Endodermal cell (in vitro differentiated cells): ENCODE data around the gene MROH7. TPM values are rescaled to one million over a fixed set of nuclear protein-coding genes. Genes with fewer than 3 reads are reported as not detected.

ENCODE experiments used
- DNase-seq: peaks from one replicate; pipeline ENCODE4 v3.0.0-alpha.2; 2017
- H3K27ac ChIP-seq: 2 replicates; pipeline ENCODE4 v1.5.1; 2013; ENCODE audit warnings: mild to moderate bottlenecking, low read depth, low read length, moderate library complexity
- H3K27me3 ChIP-seq: 2 replicates; pipeline ENCODE4 v1.6.1; 2013; ENCODE audit warnings: mild to moderate bottlenecking, low read length, moderate library complexity; ENCODE audit not compliant: insufficient read depth, control insufficient read depth, poor library complexity, severe bottlenecking
- H3K36me3 ChIP-seq: 2 replicates; pipeline ENCODE4 v1.7.0; 2013; ENCODE audit warnings: mild to moderate bottlenecking, low read length, moderate library complexity; ENCODE audit not compliant: control insufficient read depth, insufficient read depth
- H3K4me1 ChIP-seq: one replicate; pipeline ENCODE4 v1.7.0; 2013; ENCODE audit warnings: low read length; ENCODE audit not compliant: control insufficient read depth, insufficient read depth
- H3K4me3 ChIP-seq: 2 replicates; pipeline ENCODE4 v1.5.1; 2013; ENCODE audit warnings: mild to moderate bottlenecking, low read length, moderate library complexity
- H3K9ac ChIP-seq: 2 replicates; pipeline ENCODE4 v1.6.1; 2013; ENCODE audit warnings: mild to moderate bottlenecking, low read length, moderate library complexity; ENCODE audit not compliant: poor library complexity, severe bottlenecking; ENCODE audit errors: extremely low read depth
- H3K9me3 ChIP-seq: 2 replicates; pipeline ENCODE4 v1.6.1; 2013; ENCODE audit warnings: mild to moderate bottlenecking, low read length, moderate library complexity; ENCODE audit not compliant: control insufficient read depth
- H3K27ac Mint-ChIP-seq: 2 replicates; pipeline ENCODE4 v1.8.0; 2020; ENCODE audit warnings: mixed read lengths
- H3K27me3 Mint-ChIP-seq: 2 replicates; pipeline ENCODE4 v1.8.0; 2021; ENCODE audit warnings: mild to moderate bottlenecking, mixed read lengths; ENCODE audit not compliant: insufficient read depth
- H3K36me3 Mint-ChIP-seq: 2 replicates; pipeline ENCODE4 v1.8.0; 2020; ENCODE audit warnings: low read depth, mixed read lengths
- H3K4me1 Mint-ChIP-seq: 2 replicates; pipeline ENCODE4 v1.8.0; 2020; ENCODE audit warnings: mixed read lengths
- H3K4me3 Mint-ChIP-seq: 2 replicates; pipeline ENCODE4 v1.8.0; 2020; ENCODE audit warnings: mild to moderate bottlenecking, moderate library complexity, mixed read lengths
- H3K9me3 Mint-ChIP-seq: 2 replicates; pipeline ENCODE4 v1.8.0; 2020; ENCODE audit warnings: mild to moderate bottlenecking, mixed read lengths
- WGBS, 2 experiments: methylation state at CpG; one replicate each; pipeline versions ENCODE4 v1.1.5 to v1.1.7; 2013; ENCODE audit warnings: missing lambda C conversion rate in 2 of 2, mixed read lengths in 1 of 2; ENCODE audit not compliant: insufficient coverage in 1 of 2, insufficient read length in 1 of 2; 5-methylcytosine and 5-hydroxymethylcytosine counted together
- total RNA-seq, 2 donors: library from RNA; stranded (reverse); fragmentation: NEBNext Ultra II Directional in 1 of 2; extraction: Animal tissue kit (Norgen Biotek cat#: 25700) in 1 of 2; gene quantifications; 2 replicates in 1 of 2; 3 replicates in 1 of 2; pipeline ENCODE4 v1.2.1, GENCODE V29; 2021
- TF ChIP-seq, protein P1 (sequence below): fragments of 200-600 bp; sonication (generic); conservative IDR thresholded peaks from 2 replicates; pipeline ENCODE4 v1.5.0; 2021; ENCODE audit warnings: antibody characterized with exemption, mild to moderate bottlenecking

The MROH7 gene
- total RNA-seq, 2 donors from 2014 or later, result 0.46 to 1.4 TPM

DNA sequence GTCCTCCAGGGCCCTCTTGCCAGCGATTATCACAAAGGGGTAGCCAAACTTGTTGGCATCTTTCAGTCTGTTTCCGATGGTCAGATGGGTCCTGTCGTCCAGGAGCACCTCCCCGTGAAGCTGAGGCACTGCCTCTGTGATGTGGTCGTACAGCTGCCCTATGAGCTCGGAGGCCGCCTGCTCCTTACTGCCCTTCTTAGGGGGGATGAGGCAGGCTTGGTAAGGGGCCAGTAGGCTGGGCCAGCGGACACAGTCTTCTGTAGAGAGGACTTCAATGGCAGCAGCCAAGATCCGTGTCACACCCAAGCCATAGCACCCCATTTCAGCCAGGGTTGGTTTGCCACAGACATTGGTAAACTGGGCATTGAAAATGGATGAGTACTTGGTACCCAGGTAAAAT lies 116.2 kb downstream of the MROH7 start:
- no peaks in the 10 kb centered on the region for H3K4me1 ChIP-seq
- no peak overlapping the region for H3K4me3 Mint-ChIP-seq
- 95 to 99% methylated on average over 8 to 9 of the region's 9 CpGs for WGBS, 2 experiments
- H3K4me1 Mint-ChIP-seq, result no peaks in the 10 kb centered on the region
- no peak overlapping the region for H3K27ac Mint-ChIP-seq
- no peaks in the 10 kb centered on the region for H3K9me3 ChIP-seq
- no peaks in the 10 kb centered on the region for H3K27me3 Mint-ChIP-seq
- no peak for DNase-seq
- H3K27ac ChIP-seq, result no peak overlapping the region
- H3K36me3 ChIP-seq, result peaks cover 13% of the 10 kb centered on the region
- H3K4me3 ChIP-seq, result no peak overlapping the region
- H3K36me3 Mint-ChIP-seq, result peaks cover 22% of the 10 kb centered on the region
- H3K27me3 ChIP-seq, result no peaks in the 10 kb centered on the region
- TF ChIP-seq, protein P1, sequence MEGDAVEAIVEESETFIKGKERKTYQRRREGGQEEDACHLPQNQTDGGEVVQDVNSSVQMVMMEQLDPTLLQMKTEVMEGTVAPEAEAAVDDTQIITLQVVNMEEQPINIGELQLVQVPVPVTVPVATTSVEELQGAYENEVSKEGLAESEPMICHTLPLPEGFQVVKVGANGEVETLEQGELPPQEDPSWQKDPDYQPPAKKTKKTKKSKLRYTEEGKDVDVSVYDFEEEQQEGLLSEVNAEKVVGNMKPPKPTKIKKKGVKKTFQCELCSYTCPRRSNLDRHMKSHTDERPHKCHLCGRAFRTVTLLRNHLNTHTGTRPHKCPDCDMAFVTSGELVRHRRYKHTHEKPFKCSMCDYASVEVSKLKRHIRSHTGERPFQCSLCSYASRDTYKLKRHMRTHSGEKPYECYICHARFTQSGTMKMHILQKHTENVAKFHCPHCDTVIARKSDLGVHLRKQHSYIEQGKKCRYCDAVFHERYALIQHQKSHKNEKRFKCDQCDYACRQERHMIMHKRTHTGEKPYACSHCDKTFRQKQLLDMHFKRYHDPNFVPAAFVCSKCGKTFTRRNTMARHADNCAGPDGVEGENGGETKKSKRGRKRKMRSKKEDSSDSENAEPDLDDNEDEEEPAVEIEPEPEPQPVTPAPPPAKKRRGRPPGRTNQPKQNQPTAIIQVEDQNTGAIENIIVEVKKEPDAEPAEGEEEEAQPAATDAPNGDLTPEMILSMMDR, result no peak
- no peak overlapping the region for H3K9ac ChIP-seq
- H3K9me3 Mint-ChIP-seq, result no peaks in the 10 kb centered on the region

DNA sequence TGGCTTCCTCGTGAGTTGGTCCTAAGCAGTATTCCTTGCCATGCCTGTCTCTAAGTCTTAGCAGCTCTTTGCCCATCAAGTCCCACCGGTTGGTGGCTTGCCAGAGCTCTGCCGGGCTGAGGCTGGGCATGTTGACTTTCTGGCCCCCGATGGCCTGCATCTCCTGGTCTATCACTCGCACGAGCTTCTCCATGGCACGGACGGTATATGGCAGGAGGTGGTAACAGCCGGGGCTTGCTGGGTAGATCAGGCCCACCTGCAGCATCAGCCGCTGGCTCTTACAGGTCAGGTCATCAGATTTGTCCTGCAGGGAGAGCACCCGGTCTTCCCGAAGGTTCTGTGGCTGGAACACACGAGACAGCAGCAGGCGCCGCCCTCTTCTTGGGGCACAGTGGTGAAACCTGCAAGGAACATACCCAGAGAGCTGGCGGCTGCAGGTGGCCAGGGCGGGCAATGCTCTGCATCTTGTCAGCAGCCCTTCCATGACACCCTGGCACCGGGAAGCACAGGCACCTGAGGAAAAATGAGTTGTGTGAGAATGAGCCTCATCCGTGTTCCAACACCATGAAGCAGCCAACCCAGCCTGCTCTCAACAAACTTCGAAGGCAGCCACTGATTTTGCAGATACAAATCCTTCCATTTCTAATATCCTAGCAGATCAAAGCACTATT lies 117.2 kb downstream of the MROH7 start:
- Histone ChIP-seq H3K9ac (no peak overlapping the region), H3K9me3 (no peaks in the 10 kb centered on the region), H3K36me3 (peaks cover 13% of the 10 kb centered on the region), H3K4me1 (peaks cover 5% of the 10 kb centered on the region), H3K4me3 (no peak overlapping the region), H3K27me3 (no peaks in the 10 kb centered on the region), H3K27ac (no peak overlapping the region)
- H3K36me3 Mint-ChIP-seq, result peaks cover 22% of the 10 kb centered on the region
- TF ChIP-seq, protein P1, result no peak
- H3K4me1 Mint-ChIP-seq, result peaks cover 5% of the 10 kb centered on the region
- WGBS, 2 experiments, result 95 to 97% methylated on average over 13 to 20 of the region's 20 CpGs
- H3K27me3 Mint-ChIP-seq, result no peaks in the 10 kb centered on the region
- H3K27ac Mint-ChIP-seq, result no peak overlapping the region
- H3K4me3 Mint-ChIP-seq, result no peak overlapping the region
- no peak for DNase-seq
- no peaks in the 10 kb centered on the region for H3K9me3 Mint-ChIP-seq

Other genes starting within 250 kb of the MROH7 start
- 100 to 1,000 TPM; 342 TPM for gene SSBP3, start 235.4 kb upstream of the MROH7 start, total RNA-seq
- 1 to 10 TPM; 5.6 to 6.0 TPM for gene ACOT11, start 93.6 kb upstream of the MROH7 start, total RNA-seq
- not detected for gene FAM151A, start 18.3 kb upstream of the MROH7 start, total RNA-seq
- gene TTC4, start 74.1 kb downstream of the MROH7 start, total RNA-seq, result 10 to 100 TPM; 23.1 to 28.3 TPM
- gene PARS2, start 122.7 kb downstream of the MROH7 start, total RNA-seq, result 1 to 10 TPM; 8.9 to 9.1 TPM
- gene TTC22, start 159.5 kb downstream of the MROH7 start, total RNA-seq, result under 1 TPM; 0.44 to 0.53 TPM
- 100 to 1,000 TPM; 243 to 340 TPM for gene DHCR24, start 245.4 kb downstream of the MROH7 start, total RNA-seq